ENCODE measurements around the gene RNF157. TPM values are rescaled to one million over a fixed set of nuclear protein-coding genes. Genes with fewer than 3 reads are reported as not detected.

The RNF157 gene
- total and polyA plus RNA-seq, 2 of the 4 experiments (the other 2 are of a cell fraction), result 0.54 to 1.3 TPM

DNA sequence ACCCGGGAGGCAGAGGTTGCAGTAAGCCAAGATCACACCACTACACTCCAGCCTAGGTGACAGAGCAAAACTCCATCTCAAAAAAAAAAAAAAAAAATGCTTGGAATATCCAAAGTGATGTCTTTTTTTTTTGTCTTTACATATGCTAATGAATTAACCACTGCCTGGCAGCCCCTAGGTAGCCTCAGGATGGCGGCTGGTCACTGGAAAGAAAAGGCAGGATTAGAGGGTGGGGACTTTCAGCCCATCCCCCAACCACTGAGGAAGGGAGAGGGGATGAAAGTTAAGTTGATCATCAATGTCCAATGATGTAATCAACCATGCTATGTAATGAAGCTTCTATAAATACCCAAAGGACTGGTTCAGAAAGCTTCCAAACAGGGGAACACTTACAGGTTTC is 26.8 kb downstream of the RNF157 start:
- Histone ChIP-seq H2BK20ac (ENCODE audit: low read depth, low read length) (no peak overlapping the region), H3K36me3 (ENCODE audit: control insufficient read depth, insufficient read depth, low read length) (no peaks in the 10 kb centered on the region), H3K18ac (ENCODE audit: low read depth, low read length) (no peak overlapping the region), H3K9me3 (ENCODE audit: control insufficient read depth, insufficient read depth, low read length) (no peaks in the 10 kb centered on the region), H4K8ac (ENCODE audit: low read depth in 2 of 2, low read length in 2 of 2) (no peak overlapping the region), H2BK120ac (ENCODE audit: low read depth, low read length) (no peak overlapping the region), H2BK15ac (ENCODE audit: low read depth, low read length) (no peak overlapping the region), H3K4ac (ENCODE audit: low read depth, low read length) (no peak overlapping the region), H3K56ac (ENCODE audit: extremely low read depth, insufficient read depth, low read length) (no peak overlapping the region), H2BK5ac (ENCODE audit: low read depth, low read length, poor library complexity, severe bottlenecking) (no peak overlapping the region), H3K4me3 (ENCODE audit: insufficient read depth, low read depth, low read length) (no peak overlapping the region), H4K20me1 (ENCODE audit: insufficient read depth, low read length) (no peaks in the 10 kb centered on the region), H4K5ac (ENCODE audit: low read depth, low read length) (no peak overlapping the region), H3K4me2 (ENCODE audit: low read depth, low read length) (no peak overlapping the region), H2AK9ac (replicated peaks; ENCODE audit: low read depth, low read length, poor library complexity) (no peak overlapping the region), H3K9ac (ENCODE audit: low read depth, low read length) (no peak overlapping the region), H4K91ac (ENCODE audit: insufficient read depth, low read depth, low read length) (no peak overlapping the region), H3K79me1 (ENCODE audit: low read depth in 1 of 2, low read length in 2 of 2) (no peaks in the 10 kb centered on the region), H3K27ac (ENCODE audit: insufficient read depth, low read length) (no peak overlapping the region), H2AFZ (replicated peaks; ENCODE audit: low read length, poor library complexity) (no peak overlapping the region), H3K14ac (replicated peaks; ENCODE audit: low read depth, low read length) (no peak overlapping the region), H2AK5ac (ENCODE audit: low read depth, low read length) (no peak overlapping the region), H3K23ac (ENCODE audit: low read depth, low read length) (0 out of 2 replicates have a peak overlapping the region, but pooled peaks have one; percentile 27), H3K27me3 (ENCODE audit: control insufficient read depth, insufficient read depth, low read length) (no peaks in the 10 kb centered on the region; the same call in 1 of the 2 replicates), H3K4me1 (ENCODE audit: control insufficient read depth, insufficient read depth, low read length) (no peaks in the 10 kb centered on the region), H3K9me1 (ENCODE audit: insufficient read depth, low read length) (0 out of 2 replicates have a peak, but pooled peaks cover 3% of the 10 kb centered on the region)
- DNase-seq (no peak), ATAC-seq (ENCODE audit: low read depth) (no peak)
- no CpG with 5 or more reads among the region's 2 CpGs for WGBS, 2 experiments (ENCODE audit: extremely low coverage in 2 of 2, insufficient read length in 1 of 2)
- dilution Hi-C loops (cut with HindIII; ENCODE audit: low sequenced_read_pairs, unreplicated experiment) (no loop called here), in situ Hi-C loops (cut with MboI; ENCODE audit: low sequenced_read_pairs) (no loop called here), intact Hi-C loops (cut with micrococcal nuclease) (no loop called here)
- TF ChIP-seq MXI1 (IDR thresholded peaks at IDR 0.05; ENCODE audit: borderline replicate concordance, low read depth, low read length), result no peak
- TF ChIP-seq CEBPB (IDR thresholded peaks at IDR 0.05; ENCODE audit: low read depth, low read length), result no peak
- TF ChIP-seq NFE2L2 (IDR thresholded peaks at IDR 0.05; ENCODE audit: low read depth, low read length), result no peak
- no peak for TF ChIP-seq BHLHE40 (IDR thresholded peaks at IDR 0.05; ENCODE audit: low read depth, low read length)
- TF ChIP-seq RCOR1 (IDR thresholded peaks at IDR 0.05; ENCODE audit: insufficient replicate concordance, low read length), result no peak
- TF ChIP-seq RAD21 (IDR thresholded peaks at IDR 0.05; ENCODE audit: low read length), result no peak
- TF ChIP-seq, protein P1, sequence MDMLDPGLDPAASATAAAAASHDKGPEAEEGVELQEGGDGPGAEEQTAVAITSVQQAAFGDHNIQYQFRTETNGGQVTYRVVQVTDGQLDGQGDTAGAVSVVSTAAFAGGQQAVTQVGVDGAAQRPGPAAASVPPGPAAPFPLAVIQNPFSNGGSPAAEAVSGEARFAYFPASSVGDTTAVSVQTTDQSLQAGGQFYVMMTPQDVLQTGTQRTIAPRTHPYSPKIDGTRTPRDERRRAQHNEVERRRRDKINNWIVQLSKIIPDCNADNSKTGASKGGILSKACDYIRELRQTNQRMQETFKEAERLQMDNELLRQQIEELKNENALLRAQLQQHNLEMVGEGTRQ (IDR thresholded peaks at IDR 0.05; ENCODE audit: low read depth, low read length), result no peak
- no TSS peak for BruUV-seq (replicated peaks)
- ChIA-PET POLR2A (ENCODE audit: unreplicated experiment) (no interaction called here), CTCF (no interaction called here)

Measured in IMR-90 (cell line).